ENCODE results near the gene NAA50.

NAA50 gene

GRCh38 chr3:113745756-113746547, at the start of gene NAA50:
Gene NAA50 (minus strand): TSS chr3:113746249. CDS start chr3:113745949, 300 bp downstream.
- peak; percentile 94 for DNase-seq (ENCODE audit: low spot score)

DNA sequence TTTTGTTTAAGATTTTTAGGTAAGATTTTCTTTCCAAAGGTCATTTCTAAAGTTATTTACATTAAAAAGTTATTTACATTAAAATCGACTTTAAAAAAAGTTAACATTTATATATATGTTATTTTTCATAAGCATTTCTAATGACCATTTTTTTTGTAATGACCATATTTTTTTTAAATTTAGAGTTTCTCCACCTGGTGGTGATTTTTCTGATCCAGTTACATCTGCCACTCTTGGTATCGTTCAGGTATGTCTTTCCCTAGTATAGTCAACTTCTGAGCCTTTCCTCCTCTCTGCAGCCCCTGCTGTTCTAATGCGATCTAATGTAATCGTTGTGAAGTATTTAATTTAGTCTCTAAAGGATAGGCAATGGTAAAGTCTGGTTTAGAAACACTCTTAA, 49.6 kb upstream of the NAA50 start:
- no peak for DNase-seq (ENCODE audit: low spot score)

GRCh38 chr3:113794526-113794925, 48.5 kb upstream of the NAA50 start:
- DNase-seq (ENCODE audit: low spot score): no peak

GRCh38 chr3:113791381-113791780, 45.3 kb upstream of the NAA50 start:
- no peak for DNase-seq (ENCODE audit: low spot score)

GRCh38 chr3:113783980-113784379, 37.9 kb upstream of the NAA50 start:
- no peak for DNase-seq (ENCODE audit: low spot score)

GRCh38 chr3:113783463-113783862, 37.4 kb upstream of the NAA50 start:
- DNase-seq (ENCODE audit: low spot score): peak; percentile 6

- DNase-seq (ENCODE audit: low spot score): no peak
Observed at GRCh38 chr3:113776564-113776963, 30.5 kb upstream of the NAA50 start.

GRCh38 chr3:113775516-113775915, 29.5 kb upstream of the NAA50 start:
- DNase-seq (ENCODE audit: low spot score): no peak

DNA sequence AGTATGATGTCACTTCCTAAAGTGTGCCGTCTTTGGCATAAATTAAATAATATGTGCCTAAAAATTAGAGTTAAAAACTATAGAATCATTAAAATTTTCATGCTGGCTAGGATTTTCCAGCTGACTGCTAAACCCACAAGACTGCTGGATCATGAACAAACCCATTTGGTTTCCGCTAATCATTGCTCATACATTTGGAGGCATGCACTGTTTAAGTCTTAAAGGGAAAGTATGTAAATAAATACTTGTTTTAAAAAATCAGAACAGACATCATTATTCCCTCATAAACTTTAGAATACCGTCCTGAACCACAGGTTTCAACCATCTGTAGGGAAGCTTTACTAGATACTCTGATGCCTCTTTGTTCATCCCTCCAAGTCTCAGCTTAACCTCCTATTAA, 27.3 kb upstream of the NAA50 start:
- DNase-seq (ENCODE audit: low spot score): no peak

- no peak for DNase-seq (ENCODE audit: low spot score)
Observed at GRCh38 chr3:113771993-113772392, 25.9 kb upstream of the NAA50 start.

GRCh38 chr3:113769551-113769950, 23.5 kb upstream of the NAA50 start:
- DNase-seq (ENCODE audit: low spot score): peak; percentile 52

GRCh38 chr3:113764698-113765097, 18.6 kb upstream of the NAA50 start:
- no peak for DNase-seq (ENCODE audit: low spot score)

DNA sequence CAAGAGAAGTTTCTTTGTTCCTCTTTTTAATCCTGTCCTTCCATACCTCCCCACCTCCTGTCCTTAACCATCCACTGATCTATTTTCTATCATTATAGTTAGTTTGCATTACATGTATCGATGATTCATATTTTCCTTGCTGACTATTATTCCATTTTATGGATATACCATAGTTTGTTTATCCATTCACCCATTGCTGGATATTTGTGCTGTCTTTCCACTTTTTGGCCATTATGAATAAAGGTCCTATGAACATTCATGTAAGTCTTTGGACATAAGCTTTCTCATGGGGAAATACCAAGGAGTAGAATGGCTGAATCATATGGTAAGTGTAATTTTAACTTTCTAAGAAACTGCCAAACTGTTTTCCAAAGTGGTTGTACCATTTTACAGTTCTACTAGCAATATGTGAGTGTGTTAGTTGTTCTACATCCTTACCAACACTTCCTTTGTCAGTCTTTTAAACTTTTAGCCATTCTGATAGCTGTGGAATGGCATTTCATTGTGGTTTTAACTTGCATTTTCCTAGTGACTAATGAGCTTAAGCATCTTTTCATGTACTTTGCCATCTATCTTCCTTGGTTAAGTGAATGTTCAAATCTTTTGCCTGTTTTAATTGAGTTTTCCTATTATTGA, 12.5 kb upstream of the NAA50 start:
- DNase-seq (ENCODE audit: low spot score): no peak

DNA sequence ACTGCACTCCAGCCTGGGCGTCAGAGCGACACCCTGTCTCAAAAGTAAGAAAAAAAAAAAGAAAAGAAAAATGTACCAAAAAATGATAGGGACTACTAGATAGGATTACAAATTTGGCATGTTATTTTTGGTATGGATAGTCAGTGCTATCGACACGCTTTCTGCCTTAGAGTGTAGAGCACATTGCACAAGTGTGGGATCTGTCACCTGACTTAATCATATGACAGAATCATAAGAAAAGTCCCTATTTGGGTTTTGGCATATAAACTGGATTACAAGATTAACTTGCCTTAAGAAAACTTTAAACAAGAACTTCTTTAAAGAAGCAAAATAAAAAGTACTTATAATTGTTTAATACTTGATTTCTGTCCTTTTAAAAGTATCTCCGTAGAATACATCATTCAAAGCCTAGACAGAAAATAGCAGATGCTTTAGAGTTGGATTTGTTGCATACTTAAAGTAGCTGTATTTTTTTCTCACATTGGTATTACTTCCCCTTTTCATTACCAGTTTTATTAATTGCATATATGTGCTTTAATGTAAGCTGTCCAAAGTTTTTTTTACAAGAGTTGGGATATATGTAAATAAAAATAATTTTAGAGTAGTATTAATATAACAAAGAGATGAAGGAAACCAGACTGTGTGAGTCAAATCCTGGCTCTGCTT, 8.6 kb upstream of the NAA50 start:
- no peak for DNase-seq (ENCODE audit: low spot score)

GRCh38 chr3:113753376-113753985, 7.4 kb upstream of the NAA50 start:
- DNase-seq (ENCODE audit: low spot score): no peak

DNA sequence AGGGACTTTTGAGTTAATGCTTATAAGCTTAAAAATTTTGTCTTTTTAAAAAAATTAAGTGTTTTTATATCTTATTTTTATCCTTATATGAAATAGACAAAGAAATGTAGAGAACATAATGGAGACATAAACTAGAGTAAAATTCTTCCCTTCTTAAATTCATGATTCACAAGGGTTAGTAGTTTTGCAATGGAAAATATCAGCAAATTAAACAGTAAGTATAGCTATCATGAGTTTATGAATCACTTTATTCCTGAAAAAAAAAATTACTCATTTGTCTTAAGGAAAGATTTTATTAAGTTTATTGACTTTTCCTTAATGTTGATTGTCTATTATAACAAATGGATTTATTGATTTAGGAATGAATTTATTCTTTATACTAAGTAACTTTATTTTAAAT, 5.1 kb upstream of the NAA50 start:
- no peak for DNase-seq (ENCODE audit: low spot score)

GRCh38 chr3:113747283-113748046, 1.4 kb upstream of the NAA50 start:
- DNase-seq (ENCODE audit: low spot score): peak; percentile 40

DNA sequence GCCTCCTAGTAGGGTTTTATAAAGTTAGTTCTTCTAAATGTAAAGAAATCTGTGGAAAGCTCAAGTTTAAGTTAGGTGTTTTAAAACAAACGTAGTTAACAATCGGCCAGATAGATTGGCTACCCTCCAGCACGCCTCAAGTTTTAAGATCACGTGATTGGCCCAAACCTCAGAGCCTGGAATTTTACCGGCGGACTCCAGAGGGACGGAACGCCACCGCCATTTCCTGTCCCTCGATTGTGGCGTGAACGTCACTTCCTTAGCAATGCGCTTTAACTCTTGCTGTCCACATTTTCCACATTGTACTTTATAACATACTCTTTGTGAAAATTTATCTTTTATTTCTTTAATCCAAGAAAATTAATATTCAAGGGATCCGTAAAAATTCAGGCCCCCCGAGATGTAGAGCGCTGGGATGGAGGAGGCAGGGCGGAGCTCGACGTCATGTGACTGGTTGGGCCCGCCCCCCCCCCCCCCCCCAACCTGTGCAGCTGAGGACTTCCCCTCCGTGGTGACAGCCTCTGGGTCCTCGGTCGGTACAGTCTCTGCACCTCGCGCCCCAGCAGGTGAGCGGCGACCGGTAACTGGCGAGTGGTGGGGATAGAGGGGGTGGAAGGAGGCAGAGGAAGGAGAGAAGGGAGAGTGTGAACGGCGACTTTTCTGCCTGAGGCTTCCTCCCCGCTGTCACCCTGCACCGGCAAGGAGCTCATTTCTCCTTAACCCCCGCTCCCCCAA, 666 bp upstream of the NAA50 start, which contains the start of gene ATP6V1A:
TSS of gene ATP6V1A (plus strand) at position 488 of the 735 bp plus-strand sequence. CDS start 31,719 bp downstream, outside the sequence.
- DNase-seq (ENCODE audit: low spot score): peak; percentile 98

- peak; percentile 87 for DNase-seq (ENCODE audit: low spot score)
Observed at GRCh38 chr3:113744941-113745755, 901 bp downstream of the NAA50 start.

GRCh38 chr3:113743006-113743630, 2.9 kb downstream of the NAA50 start:
- DNase-seq (ENCODE audit: low spot score): no peak
